ENCODE measurements around the gene RIC3. TPM values are rescaled to one million over a fixed set of nuclear protein-coding genes. Genes with fewer than 3 reads are reported as not detected.
"Not testable (repeated sequence)": the region's sequence is repeated elsewhere in the genome, so short reads cannot be mapped to it uniquely, and the experiment has no call there.

RIC3 gene
- total RNA-seq, 1 donor from 2014 or later: 12.9 TPM

GRCh38 chr11:8164746-8165145, 4.1 kb downstream of the RIC3 start:
- no peak for TF ChIP-seq CTCF (IDR thresholded peaks at IDR 0.05; ENCODE audit: borderline replicate concordance)
- intact Hi-C loops (cut with micrococcal nuclease): no loop called here
- Histone ChIP-seq H3K27me3 (ENCODE audit: low read depth) (peaks cover 32% of the 10 kb centered on the region), H3K4me1 (peaks cover 26% of the 10 kb centered on the region), H3K4me3 (no peak overlapping the region), H3K27ac (replicated peaks) (no peak overlapping the region), H3K36me3 (no peaks in the 10 kb centered on the region), H3K9me3 (replicated peaks) (no peaks in the 10 kb centered on the region)
- no peak for DNase-seq

- H3K27me3 ChIP-seq (ENCODE audit: low read depth); intact Hi-C loops (cut with micrococcal nuclease); H3K36me3 ChIP-seq; H3K27ac ChIP-seq (replicated peaks); H3K4me3 ChIP-seq; DNase-seq; H3K9me3 ChIP-seq (replicated peaks): not testable (repeated sequence)
- peaks cover 21% of the 10 kb centered on the region for H3K4me1 ChIP-seq
Observed at GRCh38 chr11:8161627-8162304, 7.1 kb downstream of the RIC3 start.

- Histone ChIP-seq H3K4me3 (no peak overlapping the region), H3K4me1 (peaks cover 31% of the 10 kb centered on the region), H3K9me3 (replicated peaks) (no peaks in the 10 kb centered on the region), H3K27me3 (ENCODE audit: low read depth) (no peaks in the 10 kb centered on the region), H3K27ac (replicated peaks) (peak overlapping the region; percentile 55), H3K36me3 (no peaks in the 10 kb centered on the region)
- DNase-seq: no peak
- TF ChIP-seq CTCF (IDR thresholded peaks at IDR 0.05; ENCODE audit: borderline replicate concordance): no peak
- intact Hi-C loops (cut with micrococcal nuclease): no loop called here
Observed at GRCh38 chr11:8156877-8157276, 11.9 kb downstream of the RIC3 start.

- H3K27ac ChIP-seq (replicated peaks): no peak overlapping the region
- H3K4me3 ChIP-seq: no peak overlapping the region
- no peak for TF ChIP-seq CTCF (IDR thresholded peaks at IDR 0.05; ENCODE audit: borderline replicate concordance)
- H3K27me3 ChIP-seq (ENCODE audit: low read depth): no peaks in the 10 kb centered on the region
- DNase-seq: no peak
- no peaks in the 10 kb centered on the region for H3K9me3 ChIP-seq (replicated peaks)
- intact Hi-C loops (cut with micrococcal nuclease): no loop called here
- H3K4me1 ChIP-seq: peaks cover 7% of the 10 kb centered on the region
- no peaks in the 10 kb centered on the region for H3K36me3 ChIP-seq
Observed at GRCh38 chr11:8149726-8150125, 19.1 kb downstream of the RIC3 start.

- intact Hi-C loops (cut with micrococcal nuclease): no loop called here
- Histone ChIP-seq H3K4me1 (no peaks in the 10 kb centered on the region), H3K27me3 (ENCODE audit: low read depth) (no peaks in the 10 kb centered on the region)
Observed at GRCh38 chr11:8138526-8138925, 30.3 kb downstream of the RIC3 start.

More at GRCh38 chr11:8138526-8138925, 30.3 kb downstream of the RIC3 start:
- no peak for TF ChIP-seq CTCF (IDR thresholded peaks at IDR 0.05; ENCODE audit: borderline replicate concordance)
- no peak for DNase-seq
- no peak overlapping the region for H3K27ac ChIP-seq (replicated peaks)
- no peaks in the 10 kb centered on the region for H3K9me3 ChIP-seq (replicated peaks)
- H3K36me3 ChIP-seq: peaks cover 13% of the 10 kb centered on the region
- no peak overlapping the region for H3K4me3 ChIP-seq

Measured in left ventricle myocardium inferior (tissue), 1 donor.